Hepatocyte (in vitro differentiated cells): ENCODE data around the gene PCYT1A. TPM values are rescaled to one million over a fixed set of nuclear protein-coding genes. Genes with fewer than 3 reads are reported as not detected.
A peak's percentile ranks its signal among the peaks of the same experiment; 100 is the strongest.

Source experiments
- DNase-seq: peaks from one replicate; pipeline ENCODE4 v3.0.0-alpha.2; 2016; ENCODE audit warnings: low spot score
- H2AFZ ChIP-seq: fragments of 200-600 bp; sonication (generic); 2 replicates; pipeline ENCODE4 v1.6.0; 2016; ENCODE audit warnings: antibody characterized with exemption, mild to moderate bottlenecking
- H3K27ac ChIP-seq: fragments of 200-600 bp; sonication (generic); 2 replicates; pipeline ENCODE4 v1.5.1; 2016; ENCODE audit warnings: mild to moderate bottlenecking
- H3K27me3 ChIP-seq: fragments of 200-600 bp; sonication (generic); 2 replicates; pipeline ENCODE4 v1.6.1; 2016
- H3K36me3 ChIP-seq: fragments of 200-600 bp; sonication (generic); replicated peaks from 2 replicates; pipeline ENCODE4 v1.5.1; 2016; ENCODE audit warnings: low read depth; ENCODE audit not compliant: insufficient read depth
- H3K4me1 ChIP-seq: fragments of 200-600 bp; sonication (generic); 2 replicates; pipeline ENCODE4 v1.5.1; 2016; ENCODE audit warnings: mild to moderate bottlenecking, moderate library complexity; ENCODE audit not compliant: insufficient read depth
- H3K4me2 ChIP-seq: fragments of 200-600 bp; sonication (generic); 2 replicates; pipeline ENCODE4 v1.6.0; 2016
- H3K4me3 ChIP-seq: fragments of 200-600 bp; sonication (generic); 2 replicates; pipeline ENCODE4 v1.5.1; 2016; ENCODE audit warnings: mild to moderate bottlenecking
- H3K79me2 ChIP-seq: fragments of 200-600 bp; sonication (generic); 2 replicates; pipeline ENCODE4 v1.6.0; 2017; ENCODE audit warnings: mild to moderate bottlenecking
- H3K9me2 ChIP-seq: fragments of 200-600 bp; sonication (generic); replicated peaks from 2 replicates; pipeline ENCODE4 v1.6.0; 2017; ENCODE audit warnings: mild to moderate bottlenecking; ENCODE audit not compliant: insufficient read depth
- H3K9me3 ChIP-seq: fragments of 200-600 bp; sonication (generic); 2 replicates; pipeline ENCODE4 v1.5.1; 2016; ENCODE audit warnings: low read depth, mild to moderate bottlenecking
- H4K20me1 ChIP-seq: fragments of 200-600 bp; sonication (generic); 2 replicates; pipeline ENCODE4 v1.6.0; 2016; ENCODE audit warnings: mild to moderate bottlenecking; ENCODE audit not compliant: insufficient read depth, poor library complexity, severe bottlenecking
- EZH2 ChIP-seq: fragments of 200-600 bp; sonication (generic); IDR thresholded peaks from 2 replicates; pipeline ENCODE4 v1.6.1; 2016; ENCODE audit warnings: antibody characterized with exemption, mild to moderate bottlenecking, borderline replicate concordance
- EZH2phosphoT487 ChIP-seq: fragments of 200-600 bp; sonication (generic); IDR thresholded peaks from one replicate; pipeline ENCODE4 v1.6.1; 2018; ENCODE audit warnings: antibody characterized with exemption, mild to moderate bottlenecking, low read depth, moderate library complexity; ENCODE audit not compliant: unreplicated experiment, severe bottlenecking
- WGBS: methylation state at CpG from one replicate; pipeline ENCODE4 v1.1.6; 2016; ENCODE audit warnings: low lambda C conversion rate; ENCODE audit errors: missing lambda C conversion rate; 5-methylcytosine and 5-hydroxymethylcytosine counted together
- polyA plus RNA-seq: library from polyadenylated mRNA; unstranded; fragments of >200 nt; fragmentation: Nextera tagmentation; extraction: Ambion mirVana; gene quantifications from 2 replicates; pipeline ENCODE4 v1.2.1, GENCODE V29; 2016
- total RNA-seq: library from RNA; depleted of rRNA; stranded (reverse); fragments of >200 nt; gene quantifications from 2 replicates; pipeline ENCODE4 v1.2.3, GENCODE V29; 2014
- TF ChIP-seq, protein P1 (sequence below): fragments of 200-600 bp; sonication (generic); IDR thresholded peaks from 2 replicates; pipeline ENCODE4 v1.5.1; 2016; ENCODE audit warnings: antibody characterized with exemption, mild to moderate bottlenecking; ENCODE audit not compliant: poor library complexity

The PCYT1A gene
- total RNA-seq (69.1 and 69.7 TPM in 2 replicates), polyA plus RNA-seq (23.8 and 30.1 TPM in 2 replicates)

DNA sequence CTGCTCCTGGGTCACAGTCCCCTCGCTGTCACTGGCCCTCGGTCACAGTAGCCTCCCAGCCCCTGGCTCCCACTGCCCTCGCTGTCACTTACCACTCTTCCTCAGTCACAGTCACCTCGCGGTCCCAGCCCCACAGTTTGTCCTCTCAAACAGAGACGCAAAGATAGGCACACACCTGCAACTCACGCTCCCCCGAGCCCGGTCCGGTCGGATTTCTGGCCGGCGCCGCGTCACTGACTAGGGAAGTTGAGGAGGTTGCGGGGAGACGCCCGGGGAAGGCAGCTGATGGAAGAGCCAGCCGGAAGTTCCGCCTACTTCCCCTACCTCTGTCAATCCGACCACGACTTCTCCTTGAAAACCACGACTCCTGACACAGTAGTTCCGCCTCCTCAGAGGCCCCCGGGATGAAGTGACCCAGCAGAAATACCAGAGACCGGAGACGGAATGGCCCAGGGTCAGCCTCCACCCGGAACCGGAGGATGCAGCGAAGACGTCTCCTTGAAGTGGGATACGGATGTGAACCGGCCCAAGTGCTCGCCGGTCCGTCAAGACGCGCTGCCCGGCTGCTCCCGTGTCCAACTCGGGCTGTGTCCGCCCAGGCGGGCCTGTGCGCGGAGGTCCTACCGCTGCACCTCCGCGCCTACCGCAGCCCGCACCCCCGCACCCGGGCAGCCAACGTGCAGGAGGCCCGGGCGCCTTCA, at the start of gene PCYT1A:
Gene PCYT1A (minus strand): TSS at position 287 of the 701 bp plus-strand sequence. CDS start 17,195 bp downstream, outside the sequence.
- H4K20me1 ChIP-seq, result peaks cover 7% of the 10 kb centered on the region
- H3K4me2 ChIP-seq, result peak within 1 kb of the TSS; percentile 87
- no peaks in the 10 kb centered on the region for H3K9me3 ChIP-seq
- H3K27ac ChIP-seq, result peak within 1 kb of the TSS; percentile 96
- peak within 1 kb of the TSS; percentile 93 for H2AFZ ChIP-seq
- H3K36me3 ChIP-seq, result no peaks in the 10 kb centered on the region
- peak; percentile 95 for DNase-seq
- TF ChIP-seq, protein P1, sequence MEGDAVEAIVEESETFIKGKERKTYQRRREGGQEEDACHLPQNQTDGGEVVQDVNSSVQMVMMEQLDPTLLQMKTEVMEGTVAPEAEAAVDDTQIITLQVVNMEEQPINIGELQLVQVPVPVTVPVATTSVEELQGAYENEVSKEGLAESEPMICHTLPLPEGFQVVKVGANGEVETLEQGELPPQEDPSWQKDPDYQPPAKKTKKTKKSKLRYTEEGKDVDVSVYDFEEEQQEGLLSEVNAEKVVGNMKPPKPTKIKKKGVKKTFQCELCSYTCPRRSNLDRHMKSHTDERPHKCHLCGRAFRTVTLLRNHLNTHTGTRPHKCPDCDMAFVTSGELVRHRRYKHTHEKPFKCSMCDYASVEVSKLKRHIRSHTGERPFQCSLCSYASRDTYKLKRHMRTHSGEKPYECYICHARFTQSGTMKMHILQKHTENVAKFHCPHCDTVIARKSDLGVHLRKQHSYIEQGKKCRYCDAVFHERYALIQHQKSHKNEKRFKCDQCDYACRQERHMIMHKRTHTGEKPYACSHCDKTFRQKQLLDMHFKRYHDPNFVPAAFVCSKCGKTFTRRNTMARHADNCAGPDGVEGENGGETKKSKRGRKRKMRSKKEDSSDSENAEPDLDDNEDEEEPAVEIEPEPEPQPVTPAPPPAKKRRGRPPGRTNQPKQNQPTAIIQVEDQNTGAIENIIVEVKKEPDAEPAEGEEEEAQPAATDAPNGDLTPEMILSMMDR, result no peak
- TF ChIP-seq EZH2, result no peak
- TF ChIP-seq EZH2phosphoT487, result no peak
- H3K27me3 ChIP-seq, result no peaks in the 10 kb centered on the region
- H3K9me2 ChIP-seq, result no peaks in the 10 kb centered on the region
- peaks cover 6% of the 10 kb centered on the region for H3K4me1 ChIP-seq
- peak within 1 kb of the TSS; percentile 73 for H3K4me3 ChIP-seq
- WGBS, result under 1% methylated on average over 55 of the region's 55 CpGs
- H3K79me2 ChIP-seq, result peaks cover 43% of the 10 kb centered on the region

DNA sequence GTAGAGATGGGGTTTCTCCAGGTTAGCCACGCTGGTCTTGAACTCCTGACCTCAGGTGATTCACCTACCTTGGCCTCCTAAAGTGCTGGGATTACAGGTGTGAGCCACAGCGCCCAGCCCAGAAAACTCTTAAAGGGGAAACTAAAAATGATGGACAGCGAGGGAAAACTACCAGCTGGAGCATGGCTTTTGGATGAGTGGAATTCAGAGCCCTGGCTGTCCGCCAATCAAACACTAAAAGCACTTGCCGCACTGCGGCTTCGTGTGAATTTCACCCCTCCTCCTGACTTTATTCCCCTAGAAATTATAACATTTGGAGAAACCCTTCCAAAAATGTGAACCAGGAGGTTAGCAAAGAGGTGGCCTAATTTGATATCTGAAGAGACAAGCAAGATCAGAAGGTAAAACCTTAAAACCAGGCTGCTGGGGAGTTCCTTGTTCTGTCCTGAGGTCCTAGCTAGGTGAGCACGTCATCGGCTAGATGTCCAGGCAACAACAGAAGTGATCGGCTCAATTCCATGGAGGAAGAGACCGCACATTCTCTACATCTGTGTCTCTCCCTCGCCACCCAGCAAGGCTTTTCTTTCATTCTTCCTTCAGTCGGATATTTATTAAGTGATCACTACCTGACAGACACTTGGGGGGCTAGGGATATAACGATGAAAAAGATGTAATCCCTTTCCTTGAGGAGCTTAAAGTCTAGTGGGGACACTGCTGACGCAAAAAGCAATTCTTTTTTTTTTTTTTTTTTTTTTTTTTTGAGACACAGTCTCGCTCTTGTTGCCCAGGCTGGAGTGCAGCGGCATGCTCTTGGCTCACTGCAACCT, 49.0 kb upstream of the PCYT1A start:
- no peaks in the 10 kb centered on the region for H3K4me1 ChIP-seq
- no peaks in the 10 kb centered on the region for H3K27me3 ChIP-seq
- WGBS, result 92% methylated on average over 17 of the region's 17 CpGs
- no peaks in the 10 kb centered on the region for H3K79me2 ChIP-seq
- TF ChIP-seq, protein P1, result no peak
- TF ChIP-seq EZH2phosphoT487 (no peak), EZH2 (no peak)
- H3K4me3 ChIP-seq, result no peak overlapping the region
- H2AFZ ChIP-seq, result no peak overlapping the region
- H3K27ac ChIP-seq, result no peak overlapping the region
- H3K9me2 ChIP-seq, result no peaks in the 10 kb centered on the region
- DNase-seq, result no peak
- no peaks in the 10 kb centered on the region for H3K9me3 ChIP-seq
- no peaks in the 10 kb centered on the region for H3K36me3 ChIP-seq
- H4K20me1 ChIP-seq, result no peaks in the 10 kb centered on the region
- no peak overlapping the region for H3K4me2 ChIP-seq

DNA sequence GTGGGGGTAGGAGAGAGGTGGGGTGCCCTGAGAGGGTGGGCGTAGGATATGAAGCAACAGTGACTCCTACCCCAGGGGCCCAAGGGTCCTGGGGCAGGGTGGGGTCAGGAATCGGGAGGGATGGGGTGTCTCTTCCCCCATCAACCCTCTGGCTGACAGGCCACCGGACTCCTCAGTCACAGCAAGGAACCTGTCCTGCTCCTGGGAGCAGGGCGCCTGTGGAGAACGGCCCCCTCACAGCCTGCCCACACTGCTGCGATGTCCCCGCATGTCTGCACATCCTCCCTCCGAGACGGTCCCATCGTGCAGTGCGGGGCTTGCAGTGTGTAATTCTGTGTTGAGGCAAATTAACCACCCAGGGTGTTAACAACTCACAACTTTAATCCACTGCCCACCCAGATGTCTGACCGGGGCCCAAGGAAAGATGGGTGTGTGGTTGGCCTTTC, 48.0 kb upstream of the PCYT1A start:
- no peaks in the 10 kb centered on the region for H4K20me1 ChIP-seq
- H3K9me3 ChIP-seq, result no peaks in the 10 kb centered on the region
- H3K4me3 ChIP-seq, result no peak overlapping the region
- TF ChIP-seq EZH2phosphoT487 (no peak), EZH2 (no peak)
- TF ChIP-seq, protein P1, result no peak
- H3K4me1 ChIP-seq, result no peaks in the 10 kb centered on the region
- H3K27me3 ChIP-seq, result no peaks in the 10 kb centered on the region
- H3K79me2 ChIP-seq, result no peaks in the 10 kb centered on the region
- H3K27ac ChIP-seq, result no peak overlapping the region
- no peak for DNase-seq
- H2AFZ ChIP-seq, result no peak overlapping the region
- H3K4me2 ChIP-seq, result no peak overlapping the region
- no peaks in the 10 kb centered on the region for H3K36me3 ChIP-seq
- no peaks in the 10 kb centered on the region for H3K9me2 ChIP-seq
- WGBS, result 82% methylated on average over 12 of the region's 12 CpGs
